IMR-90 (cell line): ENCODE measurements around the gene HSPG2.

Experiments
- CTCF ChIP-seq: conservative IDR thresholded peaks from 2 replicates; pipeline ENCODE4 v1.5.1; 2012; ENCODE audit warnings: mild to moderate bottlenecking, low read depth, low read length, improper control_type of control experiment
- RCOR1 ChIP-seq: IDR thresholded peaks from 2 replicates; pipeline ENCODE4 v1.6.1; 2012; ENCODE audit warnings: mild to moderate bottlenecking, low read length, improper control_type of control experiment; ENCODE audit not compliant: insufficient replicate concordance

GRCh38 chr1:21926814-21927532 is 10.1 kb downstream of the HSPG2 start:
- TF ChIP-seq RCOR1 (no peak), CTCF (no peak)
